ENCODE measurements around the gene SLC44A4.

DNA sequence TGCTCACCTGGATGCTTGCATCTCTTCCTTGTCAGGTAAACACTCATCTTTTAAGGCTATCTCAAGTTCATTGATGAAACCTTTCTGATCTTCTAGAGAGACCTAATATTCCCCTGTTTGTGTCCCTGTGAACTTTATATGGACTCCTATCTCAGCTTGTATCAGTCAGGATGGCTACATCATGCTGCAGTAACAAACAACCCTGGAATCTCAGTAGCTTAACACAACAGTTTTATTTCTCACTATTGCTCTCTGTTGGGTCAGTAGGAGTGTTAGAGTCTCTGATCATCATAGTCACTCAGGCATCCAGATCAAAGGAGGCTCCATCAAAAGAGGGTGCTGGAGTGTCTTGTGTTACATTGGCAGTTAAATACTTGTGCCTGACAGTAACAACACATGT, 36.6 kb upstream of the SLC44A4 start:
- TF ChIP-seq, protein P1, sequence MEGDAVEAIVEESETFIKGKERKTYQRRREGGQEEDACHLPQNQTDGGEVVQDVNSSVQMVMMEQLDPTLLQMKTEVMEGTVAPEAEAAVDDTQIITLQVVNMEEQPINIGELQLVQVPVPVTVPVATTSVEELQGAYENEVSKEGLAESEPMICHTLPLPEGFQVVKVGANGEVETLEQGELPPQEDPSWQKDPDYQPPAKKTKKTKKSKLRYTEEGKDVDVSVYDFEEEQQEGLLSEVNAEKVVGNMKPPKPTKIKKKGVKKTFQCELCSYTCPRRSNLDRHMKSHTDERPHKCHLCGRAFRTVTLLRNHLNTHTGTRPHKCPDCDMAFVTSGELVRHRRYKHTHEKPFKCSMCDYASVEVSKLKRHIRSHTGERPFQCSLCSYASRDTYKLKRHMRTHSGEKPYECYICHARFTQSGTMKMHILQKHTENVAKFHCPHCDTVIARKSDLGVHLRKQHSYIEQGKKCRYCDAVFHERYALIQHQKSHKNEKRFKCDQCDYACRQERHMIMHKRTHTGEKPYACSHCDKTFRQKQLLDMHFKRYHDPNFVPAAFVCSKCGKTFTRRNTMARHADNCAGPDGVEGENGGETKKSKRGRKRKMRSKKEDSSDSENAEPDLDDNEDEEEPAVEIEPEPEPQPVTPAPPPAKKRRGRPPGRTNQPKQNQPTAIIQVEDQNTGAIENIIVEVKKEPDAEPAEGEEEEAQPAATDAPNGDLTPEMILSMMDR (conservative IDR thresholded peaks at IDR 0.05; ENCODE audit: low read depth, low read length) = no peak
- TF ChIP-seq EZH2 (IDR thresholded peaks at IDR 0.05; ENCODE audit: borderline replicate concordance, low read depth, low read length, poor library complexity, severe bottlenecking) = no peak

Measured in A673 (cell line).